ENCODE results near the gene ITIH4. TPM values are rescaled to one million over a fixed set of nuclear protein-coding genes. Genes with fewer than 3 reads are reported as not detected.

Gene ITIH4
- total RNA-seq, 1 donor from 2014 or later = 9.8 TPM

DNA sequence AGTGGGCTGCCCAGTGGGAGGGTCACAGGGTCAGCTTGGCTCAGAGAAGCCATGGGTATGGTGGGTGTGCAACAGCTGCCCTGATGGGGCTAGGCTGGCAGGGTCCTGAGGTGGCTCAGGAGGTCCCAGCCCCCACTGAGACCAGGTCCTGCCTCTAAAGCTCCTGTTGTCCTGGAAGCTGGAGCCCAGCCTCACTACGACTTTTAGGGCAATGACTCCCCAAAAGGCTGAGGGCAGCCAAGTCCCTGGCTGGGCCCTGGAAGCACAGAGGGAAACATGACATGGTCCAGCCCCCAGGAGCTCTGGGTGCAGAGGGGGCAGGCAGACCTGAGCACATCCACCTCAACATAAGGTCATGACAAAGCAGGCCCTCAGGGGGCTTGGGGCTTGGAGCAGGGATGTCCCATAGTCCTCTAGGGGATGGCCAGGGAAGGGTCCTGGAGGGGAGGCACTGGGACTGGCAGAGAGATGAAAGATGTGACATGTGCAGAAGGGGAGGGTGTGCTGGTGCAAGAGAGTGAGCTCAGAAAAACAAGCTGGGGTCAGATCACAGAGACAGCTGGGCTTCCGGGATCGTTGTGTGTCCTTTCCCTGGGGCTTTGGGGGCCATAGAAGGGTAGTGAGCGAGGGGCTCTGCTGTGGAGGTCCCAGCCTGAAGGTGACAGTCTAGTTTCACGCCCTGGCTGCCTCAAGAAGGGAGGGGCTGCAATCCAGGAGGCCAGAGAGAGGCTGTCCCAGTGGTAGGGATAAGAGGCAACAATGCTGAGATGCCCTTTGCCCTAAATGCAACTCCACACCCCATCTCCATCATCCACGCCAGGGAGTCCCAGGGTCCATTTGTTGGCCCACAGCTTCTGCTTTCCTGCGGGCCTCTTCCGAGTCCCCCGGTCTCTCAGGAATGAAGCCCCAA is 36.5 kb downstream of the ITIH4 start:
- Histone ChIP-seq H3K4me1 (no peaks in the 10 kb centered on the region), H3K9me3 (no peaks in the 10 kb centered on the region), H3K27ac (no peak overlapping the region), H3K4me3 (no peak overlapping the region), H3K27me3 (no peaks in the 10 kb centered on the region), H3K36me3 (no peaks in the 10 kb centered on the region)
- TF ChIP-seq, protein P1, sequence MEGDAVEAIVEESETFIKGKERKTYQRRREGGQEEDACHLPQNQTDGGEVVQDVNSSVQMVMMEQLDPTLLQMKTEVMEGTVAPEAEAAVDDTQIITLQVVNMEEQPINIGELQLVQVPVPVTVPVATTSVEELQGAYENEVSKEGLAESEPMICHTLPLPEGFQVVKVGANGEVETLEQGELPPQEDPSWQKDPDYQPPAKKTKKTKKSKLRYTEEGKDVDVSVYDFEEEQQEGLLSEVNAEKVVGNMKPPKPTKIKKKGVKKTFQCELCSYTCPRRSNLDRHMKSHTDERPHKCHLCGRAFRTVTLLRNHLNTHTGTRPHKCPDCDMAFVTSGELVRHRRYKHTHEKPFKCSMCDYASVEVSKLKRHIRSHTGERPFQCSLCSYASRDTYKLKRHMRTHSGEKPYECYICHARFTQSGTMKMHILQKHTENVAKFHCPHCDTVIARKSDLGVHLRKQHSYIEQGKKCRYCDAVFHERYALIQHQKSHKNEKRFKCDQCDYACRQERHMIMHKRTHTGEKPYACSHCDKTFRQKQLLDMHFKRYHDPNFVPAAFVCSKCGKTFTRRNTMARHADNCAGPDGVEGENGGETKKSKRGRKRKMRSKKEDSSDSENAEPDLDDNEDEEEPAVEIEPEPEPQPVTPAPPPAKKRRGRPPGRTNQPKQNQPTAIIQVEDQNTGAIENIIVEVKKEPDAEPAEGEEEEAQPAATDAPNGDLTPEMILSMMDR (IDR thresholded peaks at IDR 0.05) = no peak
- no peak for DNase-seq (ENCODE audit: low spot score in 2 of 2)
- intact Hi-C loops (cut with DNase I) = no loop called here

DNA sequence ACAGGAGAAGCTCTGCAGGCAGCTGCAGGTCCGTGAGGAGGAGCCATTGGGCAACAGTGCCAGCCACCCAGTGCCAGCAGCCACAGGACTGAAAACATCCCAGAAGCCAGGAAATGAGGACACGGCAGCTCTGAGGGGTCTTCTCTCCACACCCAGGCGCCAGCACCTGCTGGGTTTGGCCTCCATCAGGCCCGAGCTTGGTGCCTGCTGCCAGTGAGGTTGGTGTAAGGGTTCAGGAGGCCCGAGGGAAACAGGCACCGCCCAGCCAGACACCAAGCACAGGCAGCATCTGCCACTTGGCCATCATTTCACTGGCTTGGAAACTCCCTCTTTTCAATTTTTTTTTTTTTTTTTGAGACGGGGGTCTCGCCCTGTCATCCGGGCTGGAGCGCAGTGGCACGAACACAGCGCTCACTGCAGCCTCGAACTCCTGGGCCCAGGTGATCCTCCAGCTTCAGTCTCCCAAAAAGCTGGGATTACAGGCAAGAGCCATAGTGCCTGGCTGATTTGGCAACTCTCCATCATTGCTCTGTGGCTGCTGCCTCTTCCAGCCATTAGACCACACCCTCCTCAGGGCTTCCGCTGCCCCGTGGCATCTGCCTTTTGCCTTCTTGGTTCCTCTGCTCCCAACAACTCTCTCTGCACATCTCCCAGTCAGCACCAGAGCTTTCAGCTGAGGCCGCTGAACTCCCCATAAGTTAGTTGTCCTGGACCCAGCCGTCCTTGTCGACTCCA is 37.3 kb downstream of the ITIH4 start:
- TF ChIP-seq, protein P1 (IDR thresholded peaks at IDR 0.05) = no peak
- Histone ChIP-seq H3K36me3 (no peaks in the 10 kb centered on the region), H3K27ac (no peak overlapping the region), H3K4me3 (no peak overlapping the region), H3K27me3 (no peaks in the 10 kb centered on the region), H3K4me1 (no peaks in the 10 kb centered on the region), H3K9me3 (no peaks in the 10 kb centered on the region)
- intact Hi-C loops (cut with DNase I) = no loop called here
- DNase-seq (ENCODE audit: low spot score in 2 of 2) = no peak

DNA sequence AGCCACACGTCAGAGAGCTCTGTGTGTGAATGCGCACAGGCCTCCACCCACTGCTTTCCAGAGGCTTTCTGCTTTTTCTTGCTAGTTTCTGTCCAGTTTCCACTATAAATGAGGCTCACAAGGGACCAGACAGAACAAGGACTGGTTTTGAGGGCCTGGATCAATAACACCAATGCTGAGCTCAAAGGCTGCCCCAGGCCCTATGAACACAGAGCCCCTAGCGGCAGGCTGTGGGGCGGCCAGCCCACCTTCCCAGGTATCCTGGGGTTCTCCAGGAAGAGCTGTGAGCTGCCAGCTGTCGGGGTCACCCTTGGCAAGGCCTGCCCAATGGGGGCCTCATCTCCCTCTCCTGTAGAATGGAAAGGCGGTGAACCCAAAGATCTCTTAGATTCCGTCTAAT is 38.1 kb downstream of the ITIH4 start:
- TF ChIP-seq, protein P1 (IDR thresholded peaks at IDR 0.05) = no peak
- no peak overlapping the region for H3K4me3 ChIP-seq
- no peaks in the 10 kb centered on the region for H3K27me3 ChIP-seq
- intact Hi-C loops (cut with DNase I) = no loop called here
- no peaks in the 10 kb centered on the region for H3K4me1 ChIP-seq
- no peaks in the 10 kb centered on the region for H3K36me3 ChIP-seq
- DNase-seq (ENCODE audit: low spot score in 2 of 2) = no peak
- H3K9me3 ChIP-seq = no peaks in the 10 kb centered on the region
- H3K27ac ChIP-seq = no peak overlapping the region

DNA sequence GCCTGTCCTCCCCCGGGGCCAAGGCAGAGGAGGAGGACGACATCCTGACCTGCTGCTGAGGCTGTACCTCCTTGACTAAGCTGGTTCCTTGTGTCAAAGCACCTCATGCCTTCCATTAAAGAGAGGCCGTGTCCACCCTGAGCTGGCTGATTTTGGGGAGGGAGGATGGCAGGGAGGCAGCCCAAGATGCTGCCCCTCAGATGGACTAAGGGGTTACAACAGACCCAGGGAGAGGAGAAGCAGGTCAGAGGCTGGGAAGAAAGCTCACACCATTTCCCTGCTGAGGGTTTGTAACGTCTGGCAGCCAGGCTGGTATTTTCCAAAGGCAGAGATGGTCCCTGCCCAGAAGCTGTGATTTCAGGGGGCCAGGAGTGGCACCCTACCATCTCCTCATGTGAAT is 38.5 kb downstream of the ITIH4 start:
- Histone ChIP-seq H3K9me3 (no peaks in the 10 kb centered on the region), H3K4me1 (no peaks in the 10 kb centered on the region), H3K36me3 (no peaks in the 10 kb centered on the region), H3K27ac (no peak overlapping the region), H3K27me3 (no peaks in the 10 kb centered on the region), H3K4me3 (no peak overlapping the region)
- DNase-seq (ENCODE audit: low spot score in 2 of 2) = no peak
- intact Hi-C loops (cut with DNase I) = no loop called here
- TF ChIP-seq, protein P1 (IDR thresholded peaks at IDR 0.05) = no peak

DNA sequence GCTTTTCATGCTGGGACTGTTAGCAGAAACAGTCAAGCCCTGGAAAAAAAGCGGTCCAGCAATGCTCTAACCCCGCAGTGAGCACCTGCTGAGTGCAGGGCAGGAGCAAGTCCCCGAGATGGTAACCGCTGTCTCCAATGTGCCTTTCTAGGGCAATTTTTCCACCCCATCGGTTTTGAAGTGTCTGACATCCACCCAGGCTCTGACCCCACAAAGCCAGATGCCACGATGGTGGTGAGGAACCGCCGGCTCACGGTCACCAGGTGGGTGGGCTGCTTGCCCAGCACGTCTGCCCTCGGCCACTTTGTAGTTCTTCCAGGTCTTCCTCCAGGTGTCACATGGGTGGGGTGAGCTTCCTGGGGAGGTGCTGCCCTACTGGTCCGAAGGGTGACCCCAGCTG is 39.1 kb downstream of the ITIH4 start:
- Histone ChIP-seq H3K9me3 (no peaks in the 10 kb centered on the region), H3K27ac (no peak overlapping the region), H3K4me3 (no peak overlapping the region), H3K27me3 (no peaks in the 10 kb centered on the region), H3K36me3 (no peaks in the 10 kb centered on the region), H3K4me1 (no peaks in the 10 kb centered on the region)
- TF ChIP-seq, protein P1 (IDR thresholded peaks at IDR 0.05) = no peak
- no peak for DNase-seq (ENCODE audit: low spot score in 2 of 2)
- intact Hi-C loops (cut with DNase I) = no loop called here
